Osteoblast (primary cell): Measurements from ENCODE around the gene SCN3B. TPM values are rescaled to one million over a fixed set of nuclear protein-coding genes. Genes with fewer than 3 reads are reported as not detected.

Experiments
- DNase-seq: peaks from one replicate; pipeline ENCODE4 v3.0.0; 2011; ENCODE audit warnings: low spot score, mixed read lengths; ENCODE audit not compliant: insufficient read length; ENCODE audit errors: missing footprints
- H2AFZ ChIP-seq: 2 replicates; pipeline ENCODE4 v1.6.0; 2011; ENCODE audit warnings: mild to moderate bottlenecking, low read length
- H3K27ac ChIP-seq: 2 replicates; pipeline ENCODE4 v1.5.1; 2011; ENCODE audit warnings: mild to moderate bottlenecking, low read depth, low read length, moderate library complexity
- H3K27me3 ChIP-seq: 2 replicates; pipeline ENCODE4 v1.6.0; 2012; ENCODE audit warnings: mild to moderate bottlenecking, control low read depth, inconsistent platforms, low read length, moderate library complexity; ENCODE audit not compliant: insufficient read depth
- H3K36me3 ChIP-seq: 2 replicates; pipeline ENCODE4 v1.5.1; 2011; ENCODE audit warnings: mild to moderate bottlenecking, low read length, control low read depth, moderate library complexity; ENCODE audit not compliant: insufficient read depth
- H3K4me1 ChIP-seq: 2 replicates; pipeline ENCODE4 v1.5.1; 2011; ENCODE audit warnings: mild to moderate bottlenecking, low read length, control low read depth, moderate library complexity; ENCODE audit not compliant: insufficient read depth
- H3K4me2 ChIP-seq: 2 replicates; pipeline ENCODE4 v1.6.0; 2011; ENCODE audit warnings: mild to moderate bottlenecking, low read length; ENCODE audit not compliant: insufficient read depth
- H3K4me3 ChIP-seq: fragments of 200-600 bp; sonication (generic); 3 replicates; pipeline ENCODE4 v1.5.1; 2012; ENCODE audit warnings: mild to moderate bottlenecking, low read length, inconsistent platforms; ENCODE audit not compliant: insufficient read depth
- H3K79me2 ChIP-seq: 2 replicates; pipeline ENCODE4 v1.6.0; 2012; ENCODE audit warnings: mild to moderate bottlenecking, low read length, control low read depth, inconsistent platforms; ENCODE audit not compliant: insufficient read depth
- H3K9me3 ChIP-seq: 2 replicates; pipeline ENCODE4 v1.5.1; 2011; ENCODE audit warnings: low read depth, low read length, control low read depth
- H4K20me1 ChIP-seq: 2 replicates; pipeline ENCODE4 v1.6.0; 2012; ENCODE audit warnings: mild to moderate bottlenecking, low read length, control low read depth; ENCODE audit not compliant: insufficient read depth
- total RNA-seq: library from RNA; depleted of rRNA; stranded (reverse); fragments of >200 nt; gene quantifications from 2 replicates; pipeline ENCODE4 v1.2.3, GENCODE V29; 2012
- TF ChIP-seq, protein P1 (sequence below): IDR thresholded peaks from 2 replicates; pipeline ENCODE4 v1.5.1; 2011; ENCODE audit warnings: mild to moderate bottlenecking, low read depth, low read length, moderate library complexity; ENCODE audit errors: extremely low read depth

SCN3B gene
- total RNA-seq, 1 donor: under 0.01 TPM

GRCh38 chr11:123630126-123630608 is 24.3 kb downstream of the SCN3B start:
- no peak overlapping the region for H3K4me3 ChIP-seq
- H3K4me1 ChIP-seq: peaks cover 5% of the 10 kb centered on the region
- H3K36me3 ChIP-seq: peaks cover 4% of the 10 kb centered on the region
- no peaks in the 10 kb centered on the region for H4K20me1 ChIP-seq
- H3K27me3 ChIP-seq: peaks cover 14% of the 10 kb centered on the region
- H3K9me3 ChIP-seq: no peaks in the 10 kb centered on the region
- TF ChIP-seq, protein P1, sequence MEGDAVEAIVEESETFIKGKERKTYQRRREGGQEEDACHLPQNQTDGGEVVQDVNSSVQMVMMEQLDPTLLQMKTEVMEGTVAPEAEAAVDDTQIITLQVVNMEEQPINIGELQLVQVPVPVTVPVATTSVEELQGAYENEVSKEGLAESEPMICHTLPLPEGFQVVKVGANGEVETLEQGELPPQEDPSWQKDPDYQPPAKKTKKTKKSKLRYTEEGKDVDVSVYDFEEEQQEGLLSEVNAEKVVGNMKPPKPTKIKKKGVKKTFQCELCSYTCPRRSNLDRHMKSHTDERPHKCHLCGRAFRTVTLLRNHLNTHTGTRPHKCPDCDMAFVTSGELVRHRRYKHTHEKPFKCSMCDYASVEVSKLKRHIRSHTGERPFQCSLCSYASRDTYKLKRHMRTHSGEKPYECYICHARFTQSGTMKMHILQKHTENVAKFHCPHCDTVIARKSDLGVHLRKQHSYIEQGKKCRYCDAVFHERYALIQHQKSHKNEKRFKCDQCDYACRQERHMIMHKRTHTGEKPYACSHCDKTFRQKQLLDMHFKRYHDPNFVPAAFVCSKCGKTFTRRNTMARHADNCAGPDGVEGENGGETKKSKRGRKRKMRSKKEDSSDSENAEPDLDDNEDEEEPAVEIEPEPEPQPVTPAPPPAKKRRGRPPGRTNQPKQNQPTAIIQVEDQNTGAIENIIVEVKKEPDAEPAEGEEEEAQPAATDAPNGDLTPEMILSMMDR: no peak
- no peak overlapping the region for H2AFZ ChIP-seq
- no peak overlapping the region for H3K27ac ChIP-seq
- no peak for DNase-seq
- H3K4me2 ChIP-seq: no peak overlapping the region
- no peaks in the 10 kb centered on the region for H3K79me2 ChIP-seq

DNA sequence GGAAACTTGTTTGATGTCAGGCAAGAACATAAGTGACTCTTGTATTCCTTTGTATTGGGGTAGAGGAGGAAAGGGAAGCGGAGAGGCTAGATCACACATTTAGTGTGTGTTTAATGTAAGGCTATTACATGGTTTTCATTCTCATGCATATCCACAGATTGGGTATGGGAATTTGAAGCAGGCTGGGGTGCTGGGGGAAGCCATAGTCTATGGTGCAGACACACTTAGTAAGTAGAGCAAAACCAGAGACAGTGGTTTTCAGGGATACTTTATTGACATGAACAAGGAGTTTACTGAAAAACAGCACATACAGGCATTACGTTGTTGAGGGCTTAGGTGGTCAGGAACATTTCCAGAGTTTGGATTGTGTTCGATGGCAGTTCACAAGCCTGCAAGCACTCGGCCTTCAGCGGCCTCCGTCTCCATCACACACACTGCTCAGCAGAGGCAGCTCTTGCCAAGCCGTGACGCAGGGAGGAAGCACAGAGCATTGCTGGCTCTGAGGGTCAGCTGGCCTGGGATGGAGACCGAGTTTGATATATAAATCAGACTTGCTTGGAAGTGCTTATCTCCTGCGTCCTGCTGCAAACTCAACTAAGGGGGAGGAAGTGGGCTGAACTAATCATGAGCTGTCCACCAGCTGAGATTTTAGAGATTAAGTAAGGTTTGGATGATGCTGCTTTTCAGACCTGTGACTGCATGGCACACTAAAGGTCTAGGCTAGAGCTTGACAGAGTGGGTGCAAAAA is 25.3 kb downstream of the SCN3B start:
- Histone ChIP-seq H3K27me3 (peaks cover 6% of the 10 kb centered on the region), H4K20me1 (no peaks in the 10 kb centered on the region), H3K36me3 (peaks cover 4% of the 10 kb centered on the region), H3K4me3 (no peak overlapping the region), H3K4me1 (peaks cover 5% of the 10 kb centered on the region), H3K27ac (no peak overlapping the region), H3K79me2 (no peaks in the 10 kb centered on the region), H3K9me3 (no peaks in the 10 kb centered on the region), H3K4me2 (no peak overlapping the region), H2AFZ (no peak overlapping the region)
- TF ChIP-seq, protein P1: no peak
- no peak for DNase-seq

GRCh38 chr11:123624974-123625373 is 29.4 kb downstream of the SCN3B start:
- no peak for DNase-seq
- no peaks in the 10 kb centered on the region for H4K20me1 ChIP-seq
- no peak overlapping the region for H3K27ac ChIP-seq
- H3K9me3 ChIP-seq: no peaks in the 10 kb centered on the region
- no peak overlapping the region for H3K4me3 ChIP-seq
- no peak overlapping the region for H2AFZ ChIP-seq
- H3K27me3 ChIP-seq: no peaks in the 10 kb centered on the region
- H3K79me2 ChIP-seq: no peaks in the 10 kb centered on the region
- TF ChIP-seq, protein P1: no peak
- H3K36me3 ChIP-seq: peaks cover 20% of the 10 kb centered on the region
- no peak overlapping the region for H3K4me2 ChIP-seq
- peaks cover 5% of the 10 kb centered on the region for H3K4me1 ChIP-seq

DNA sequence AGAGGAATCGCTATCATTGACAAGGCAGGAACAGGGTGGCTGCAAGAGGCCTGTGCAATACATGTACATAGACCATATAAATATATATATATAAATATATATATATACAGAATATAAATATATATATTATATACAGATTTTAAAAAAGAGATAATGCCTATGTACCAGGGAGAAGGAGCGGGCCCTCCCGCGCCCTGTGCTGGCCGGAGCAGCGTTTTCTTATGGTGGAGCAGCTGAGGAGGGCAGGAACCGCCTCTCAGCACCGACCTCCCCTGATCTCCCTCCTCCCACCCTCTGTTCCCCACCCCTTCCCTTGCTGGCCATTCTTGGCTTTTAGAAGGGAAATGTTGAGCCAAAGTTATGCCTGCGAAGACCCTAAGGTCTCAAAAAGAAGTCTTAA is 31.8 kb downstream of the SCN3B start:
- Histone ChIP-seq H2AFZ (no peak overlapping the region), H3K79me2 (no peaks in the 10 kb centered on the region), H4K20me1 (no peaks in the 10 kb centered on the region), H3K9me3 (no peaks in the 10 kb centered on the region), H3K4me2 (no peak overlapping the region), H3K4me1 (no peaks in the 10 kb centered on the region), H3K27me3 (no peaks in the 10 kb centered on the region), H3K27ac (no peak overlapping the region), H3K36me3 (peaks cover 36% of the 10 kb centered on the region), H3K4me3 (no peak overlapping the region)
- DNase-seq: no peak
- TF ChIP-seq, protein P1: no peak
